Measurements from ENCODE around the gene PPP1CA.
A peak's percentile ranks its signal among the peaks of the same experiment; 100 is the strongest.
"Not testable (repeated sequence)": the region's sequence is repeated elsewhere in the genome, so short reads cannot be mapped to it uniquely, and the experiment has no call there.

The PPP1CA gene

DNA sequence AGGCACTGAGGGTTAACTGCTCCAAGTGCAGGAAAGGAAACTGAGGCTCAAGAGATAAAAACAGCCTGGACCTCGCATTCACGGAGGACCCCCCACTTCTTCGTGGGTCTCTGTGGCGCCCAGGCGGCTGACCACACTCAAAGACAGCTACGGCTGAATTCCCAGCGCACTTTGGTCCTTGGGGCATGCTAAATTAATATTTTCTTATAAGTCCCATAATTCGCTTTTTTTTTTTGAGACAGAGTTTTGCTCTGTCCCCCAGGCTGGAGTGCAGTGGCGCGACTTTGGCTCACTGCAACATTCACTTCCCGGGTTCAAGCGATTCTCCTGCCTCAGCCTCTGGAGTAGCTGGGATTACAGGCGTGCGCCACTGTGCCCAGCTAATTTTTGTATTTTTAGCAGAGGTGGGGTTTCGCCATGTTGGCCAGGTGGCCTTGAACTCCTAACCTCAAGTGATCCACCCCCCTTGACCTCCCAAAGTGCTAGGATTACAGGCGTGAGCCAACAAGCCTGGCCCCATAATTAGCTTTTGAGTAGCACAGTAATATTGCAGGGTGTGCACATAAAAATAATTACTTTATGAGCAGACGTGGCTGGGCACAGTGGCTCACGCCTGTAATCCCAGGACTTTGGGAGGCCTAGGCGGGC lies 658 bp upstream of the PPP1CA start:
- not testable (repeated sequence) for DNase-seq (ENCODE audit: low spot score)

DNA sequence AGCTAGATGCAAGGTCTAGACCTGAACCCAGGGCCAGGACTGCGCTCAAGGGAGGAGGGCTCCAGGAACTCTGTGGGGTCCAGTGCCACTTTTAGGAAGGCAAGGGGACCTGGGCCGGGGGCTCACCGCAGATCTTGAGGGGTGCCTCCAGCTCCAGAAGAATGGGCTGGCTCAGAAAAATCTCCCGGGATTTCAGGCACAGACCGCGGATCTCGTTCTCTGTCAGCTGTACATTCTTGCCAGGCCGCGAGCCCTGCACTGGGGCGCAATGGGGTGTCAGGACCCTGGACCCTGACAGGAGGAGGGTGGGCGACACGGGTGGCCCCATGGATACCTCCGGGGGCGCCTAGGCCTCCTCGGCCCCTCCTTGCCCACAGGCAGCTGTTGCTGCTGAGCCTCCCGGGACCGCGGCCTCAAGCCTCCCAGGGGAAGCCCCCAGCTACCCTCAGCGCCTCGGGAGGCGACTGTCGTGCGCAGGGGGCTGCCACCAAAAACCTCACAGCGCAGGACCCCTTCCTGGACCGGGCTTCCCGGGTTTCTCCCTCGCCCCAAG lies 640 bp downstream of the PPP1CA start:
- no peak for DNase-seq (ENCODE audit: low spot score)

DNA sequence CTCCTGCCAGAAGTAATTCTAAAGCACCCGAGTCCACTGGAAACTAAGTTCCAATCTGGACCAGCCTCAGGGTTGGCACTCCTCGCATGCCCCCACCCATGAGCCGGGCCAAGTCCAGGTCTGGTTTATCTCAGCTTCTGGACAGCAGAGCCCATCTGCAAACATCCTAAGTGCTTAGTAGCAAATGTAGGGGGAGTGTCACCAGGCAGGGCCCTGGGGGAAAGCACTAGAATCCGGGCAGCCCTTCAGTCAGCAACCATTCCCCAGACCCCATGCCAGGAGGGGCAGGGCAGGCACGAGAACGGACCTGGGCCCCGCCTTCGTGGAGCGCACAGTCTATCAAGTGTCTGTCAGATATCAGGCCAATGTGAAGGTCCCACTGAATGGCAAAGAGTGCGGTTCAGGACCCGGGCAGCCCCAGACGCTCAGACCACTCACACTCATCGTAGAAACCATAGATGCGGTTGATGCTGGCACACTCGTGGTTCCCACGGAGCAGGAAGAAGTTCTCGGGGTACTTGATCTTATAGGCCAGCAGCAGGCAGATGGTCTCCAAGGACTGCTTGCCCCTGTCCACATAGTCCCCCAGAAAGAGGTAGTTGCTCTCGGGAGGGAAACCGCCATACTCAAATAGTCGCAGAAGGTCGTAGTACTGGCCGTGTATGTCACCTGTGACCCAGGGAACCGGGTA lies 1.3 kb downstream of the PPP1CA start:
- no peak for DNase-seq (ENCODE audit: low spot score)

DNA sequence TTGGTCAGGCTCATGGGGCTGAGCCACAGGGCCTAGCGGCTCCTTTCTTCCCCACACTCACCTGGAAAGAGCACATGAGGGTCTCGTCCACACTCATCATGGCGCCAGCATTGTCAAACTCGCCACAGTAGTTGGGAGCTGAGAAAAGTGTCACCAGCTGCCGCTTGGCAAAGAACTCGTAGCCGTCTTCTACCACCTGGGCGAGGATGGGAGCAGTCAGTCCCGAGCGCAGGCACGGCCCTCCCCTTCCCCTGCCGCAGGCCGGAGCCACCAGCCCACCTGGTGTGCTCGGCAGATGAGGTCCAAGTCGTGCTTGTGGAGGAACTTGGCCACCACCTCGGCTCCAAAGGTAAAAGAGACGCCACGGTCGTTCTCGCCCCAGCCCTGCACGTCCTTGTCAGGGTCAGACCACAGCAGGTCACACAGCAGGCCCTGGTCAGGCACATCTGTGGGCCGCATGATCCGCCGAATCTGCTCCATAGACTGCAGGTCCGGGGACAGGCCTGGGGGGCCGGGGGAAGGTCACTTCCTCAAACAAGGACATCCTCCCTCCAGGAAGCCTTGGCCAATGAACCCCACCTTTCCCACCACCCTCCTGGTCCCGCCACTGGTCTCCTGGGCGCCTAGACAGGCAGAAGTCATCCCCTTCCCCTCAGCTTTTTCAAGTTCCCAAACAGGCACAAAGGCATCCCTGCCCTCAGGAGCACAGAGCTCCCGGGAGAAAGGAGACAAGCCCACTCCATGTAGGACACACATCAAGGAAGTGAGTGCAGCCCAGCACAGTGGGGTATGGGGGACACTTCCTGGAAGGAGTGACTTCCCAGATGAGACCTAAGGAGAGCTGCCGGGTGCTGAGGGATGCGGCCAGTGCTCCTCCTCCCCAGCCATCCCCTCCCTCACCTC lies 2.7 kb downstream of the PPP1CA start:
- DNase-seq (ENCODE audit: low spot score): no peak

DNA sequence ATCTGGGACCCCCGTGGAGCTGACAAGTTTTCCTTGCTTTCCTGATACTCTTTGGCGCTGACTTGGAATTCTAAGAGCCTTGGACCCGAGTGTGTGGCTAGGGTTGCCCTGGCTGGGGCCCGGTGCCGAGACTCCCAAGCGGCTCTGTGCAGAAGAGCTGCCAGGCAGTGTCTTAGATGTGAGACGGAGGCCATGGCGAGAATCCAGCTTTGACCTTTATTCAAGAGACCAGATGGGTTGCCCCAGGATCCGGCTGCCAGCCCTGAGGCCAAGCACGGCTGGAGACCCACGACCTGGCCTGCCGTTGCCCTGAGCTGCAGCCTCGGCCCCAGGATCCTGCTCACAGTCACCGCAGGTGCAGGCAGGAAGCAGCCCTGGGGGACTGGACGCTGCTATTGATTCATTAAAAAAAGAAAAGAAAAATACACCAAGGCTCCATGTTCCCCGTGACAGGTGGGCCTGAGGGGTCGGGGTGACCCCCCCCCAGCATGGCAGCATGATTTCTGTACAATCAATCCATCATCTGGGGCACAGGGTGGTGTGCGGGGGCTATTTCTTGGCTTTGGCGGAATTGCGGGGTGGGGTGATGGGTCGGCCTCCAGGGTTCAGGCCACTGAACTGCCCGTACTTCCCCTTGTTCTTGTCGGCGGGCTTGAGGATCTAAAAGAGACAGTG lies 3.5 kb downstream of the PPP1CA start:
- DNase-seq (ENCODE audit: low spot score): no peak

GRCh38 chr11:67397536-67397935 lies 4.1 kb downstream of the PPP1CA start:
- DNase-seq (ENCODE audit: low spot score): no peak

- DNase-seq (ENCODE audit: low spot score): no peak
Measured at GRCh38 chr11:67396587-67397389, 4.9 kb downstream of the PPP1CA start.

- DNase-seq (ENCODE audit: low spot score): no peak
Measured at GRCh38 chr11:67396259-67396581, 5.4 kb downstream of the PPP1CA start.

GRCh38 chr11:67395555-67396258 lies 6.0 kb downstream of the PPP1CA start:
- DNase-seq (ENCODE audit: low spot score): no peak

- DNase-seq (ENCODE audit: low spot score): no peak
Measured at GRCh38 chr11:67393990-67394389, 7.7 kb downstream of the PPP1CA start.

GRCh38 chr11:67393437-67393836 lies 8.2 kb downstream of the PPP1CA start:
- DNase-seq (ENCODE audit: low spot score): no peak

DNA sequence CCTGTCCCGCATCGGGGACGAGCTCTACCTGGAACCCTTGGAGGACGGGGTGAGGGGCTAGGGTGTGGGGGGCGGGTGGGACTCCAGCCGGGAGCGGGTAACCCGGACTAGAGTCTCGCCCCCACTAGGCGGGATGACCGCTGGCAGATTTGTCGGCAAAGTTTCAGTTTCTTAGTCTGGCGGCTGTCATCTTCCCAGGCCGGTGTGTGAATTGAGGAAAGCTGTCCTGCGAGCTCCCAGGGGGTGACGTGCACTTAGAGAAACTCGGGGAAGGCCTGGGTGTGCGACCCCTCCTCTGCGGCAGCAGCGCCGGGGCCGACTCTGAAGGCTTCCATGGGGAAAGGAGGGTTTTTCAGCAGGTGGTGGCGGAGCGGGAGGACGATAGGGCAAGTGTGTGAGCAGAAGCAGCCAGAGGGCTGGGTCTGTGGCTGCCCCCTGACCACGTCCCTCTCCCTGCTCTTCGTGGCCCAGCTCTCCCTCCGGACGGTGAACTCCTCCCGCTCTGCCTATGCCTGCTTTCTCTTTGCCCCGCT lies 9.4 kb downstream of the PPP1CA start:
- DNase-seq (ENCODE audit: low spot score): no peak

DNA sequence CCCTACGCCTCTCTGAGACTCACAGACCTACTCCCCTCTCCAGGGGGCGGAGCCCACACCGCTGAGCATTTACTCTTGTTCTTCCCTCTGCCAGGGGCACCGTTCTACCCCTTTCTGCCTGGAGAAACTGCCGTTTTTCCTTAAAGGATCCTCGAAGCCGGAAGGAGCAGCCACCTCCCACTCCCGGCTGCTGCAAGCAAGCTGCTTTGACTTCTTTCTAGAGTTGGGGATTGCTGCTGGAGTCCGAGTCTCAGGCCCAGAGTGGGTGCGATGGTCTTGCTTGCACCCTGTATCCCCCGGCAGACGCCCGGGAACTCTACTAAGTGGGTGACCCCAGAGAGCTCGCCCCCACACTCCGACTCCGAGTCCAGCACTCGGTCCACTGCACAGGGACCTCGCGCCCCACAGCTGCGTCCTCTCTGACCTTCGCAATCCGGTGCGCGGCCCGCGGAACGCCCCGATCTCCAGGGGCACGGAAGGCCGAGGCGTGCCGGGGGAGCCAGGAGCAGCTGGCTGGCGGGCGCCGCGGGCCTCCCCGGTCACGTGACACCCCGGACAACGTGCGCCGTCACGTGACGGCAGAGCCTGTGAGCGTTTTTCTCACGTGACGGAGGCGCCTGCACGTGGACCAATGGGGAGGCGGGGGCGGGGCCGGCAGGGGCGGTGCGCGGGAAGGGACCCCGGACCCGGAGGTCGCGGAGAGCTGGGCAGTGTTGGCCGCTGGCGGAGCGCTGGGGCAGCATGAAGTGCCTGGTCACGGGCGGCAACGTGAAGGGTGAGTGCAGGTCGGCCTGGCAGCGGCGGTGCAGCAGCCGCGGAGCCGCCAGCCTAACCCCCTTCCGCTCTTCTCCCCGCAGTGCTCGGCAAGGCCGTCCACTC lies 10.1 kb downstream of the PPP1CA start, which contains the start of gene RAD9A:
Gene RAD9A (plus strand): TSS at position 683 of the 879 bp plus-strand sequence. CDS start 59 bp downstream, at position 742.
- peak; percentile 89 for DNase-seq (ENCODE audit: low spot score)

DNA sequence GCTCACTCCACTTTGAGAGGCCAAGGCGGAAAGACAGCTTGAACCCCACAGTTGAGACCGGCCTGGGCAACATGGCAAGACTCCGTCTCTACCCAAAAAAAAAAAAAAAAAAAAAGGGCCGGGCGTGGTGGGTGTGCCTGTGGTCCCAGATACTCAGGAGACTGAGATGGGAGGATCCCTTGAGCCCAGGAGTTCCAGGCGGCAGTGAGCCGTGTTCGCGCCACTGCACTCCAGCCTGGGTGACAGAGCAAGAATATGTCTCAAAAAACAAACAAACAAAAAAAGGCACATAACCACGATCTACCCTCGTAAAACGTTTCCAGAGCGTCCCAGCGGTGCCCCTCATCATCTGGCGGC lies 10.7 kb downstream of the PPP1CA start:
- DNase-seq (ENCODE audit: low spot score): no peak

- peak; percentile 58 for DNase-seq (ENCODE audit: low spot score)
Measured at GRCh38 chr11:67389477-67389876, 12.2 kb downstream of the PPP1CA start.

DNA sequence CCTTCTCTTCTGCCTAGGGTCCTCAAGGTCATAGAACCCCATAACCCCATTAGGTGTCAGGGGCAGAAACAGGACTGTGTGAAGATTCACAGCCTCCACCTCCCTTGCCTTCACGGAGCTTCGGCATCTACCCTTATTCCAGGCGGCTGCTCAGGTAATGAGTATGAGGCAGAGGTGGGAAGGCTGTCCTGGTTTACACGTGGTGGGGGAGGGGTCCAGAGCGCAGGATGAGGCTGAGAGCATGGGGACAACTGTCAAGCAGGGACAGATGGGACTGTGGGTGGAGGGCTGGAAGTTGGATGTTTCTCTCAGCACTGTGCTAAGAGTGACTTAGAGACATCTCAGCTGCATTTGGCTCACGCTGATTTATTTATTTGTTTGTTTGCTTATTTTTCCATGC lies 14.1 kb downstream of the PPP1CA start:
- no peak for DNase-seq (ENCODE audit: low spot score)

GRCh38 chr11:67387069-67387468 lies 14.6 kb downstream of the PPP1CA start:
- no peak for DNase-seq (ENCODE audit: low spot score)

- DNase-seq (ENCODE audit: low spot score): no peak
Measured at GRCh38 chr11:67384851-67385366, 16.7 kb downstream of the PPP1CA start.

All from CD4-positive, alpha-beta T cell treated with Interleukin-15 for 4 hours (primary cell).